Thoracic aorta (tissue), 2 donors: ENCODE data around the gene FAM76A. TPM values are rescaled to one million over a fixed set of nuclear protein-coding genes. Genes with fewer than 3 reads are reported as not detected.
A peak's percentile ranks its signal among the peaks of the same experiment; 100 is the strongest.
"Not testable (repeated sequence)": the region's sequence is repeated elsewhere in the genome, so short reads cannot be mapped to it uniquely, and the experiment has no call there.

Experiments
- ATAC-seq: fragments of 150-250 bp; one replicate; pipeline ENCODE4 v1.8.0; 2017; ENCODE audit warnings: low read depth; ENCODE audit not compliant: insufficient number of reproducible peaks, low FRiP score
- DNase-seq: peaks from one replicate; pipeline ENCODE4 v3.0.0-alpha.2; 2020; ENCODE audit warnings: low spot score
- H3K27ac ChIP-seq, 2 donors: fragments of 200-600 bp; sonication (generic); 1 replicate in 1 of 2; 2 replicates in 1 of 2; pipeline ENCODE4 v1.5.1; 2016; ENCODE audit warnings: mild to moderate bottlenecking in 2 of 2, moderate library complexity in 2 of 2
- H3K27me3 ChIP-seq: fragments of 200-600 bp; sonication (generic); replicated peaks from 2 replicates; pipeline ENCODE4 v1.6.0; 2016; ENCODE audit warnings: mild to moderate bottlenecking; ENCODE audit not compliant: insufficient read depth
- H3K36me3 ChIP-seq: fragments of 200-600 bp; sonication (generic); one replicate; pipeline ENCODE4 v1.5.1; 2016
- H3K4me1 ChIP-seq, 2 donors: fragments of 200-600 bp; sonication (generic); 1 replicate in 1 of 2; 2 replicates in 1 of 2; pipeline versions ENCODE4 v1.5.1 to v1.6.0; 2016; ENCODE audit warnings: low read depth in 2 of 2, mild to moderate bottlenecking in 1 of 2; ENCODE audit not compliant: control insufficient read depth in 1 of 2
- H3K4me3 ChIP-seq: fragments of 200-600 bp; sonication (generic); 2 replicates; pipeline ENCODE4 v1.5.1; 2016; ENCODE audit warnings: mild to moderate bottlenecking
- H3K9me3 ChIP-seq: fragments of 200-600 bp; sonication (generic); 2 replicates; pipeline ENCODE4 v1.5.1; 2016
- CTCF ChIP-seq: fragments of 200-600 bp; sonication (generic); IDR thresholded peaks from one replicate; pipeline ENCODE4 v1.5.1; 2019; ENCODE audit warnings: antibody characterized with exemption
- total RNA-seq, 2 donors: library from RNA; depleted of rRNA; stranded (reverse); fragments of >200 nt; gene quantifications; one replicate each; pipeline versions ENCODE4 v1.1.0 to v1.2.3, GENCODE V29; 2016

FAM76A gene
- total RNA-seq, 2 donors from 2014 or later: 18.0 to 19.0 TPM

GRCh38 chr1:27772932-27773825, 47.4 kb downstream of the FAM76A start, which contains the start of gene STX12:
Gene STX12, plus strand, starts transcription at chr1:27773219. Its CDS starts 89 bp downstream, at chr1:27773308.
- Histone ChIP-seq H3K27me3 (no peaks in the 10 kb centered on the region), H3K9me3 (no peaks in the 10 kb centered on the region), H3K27ac (peak within 1 kb of the TSS; percentile 95 to 97), H3K4me1 (peaks cover 17 to 38% of the 10 kb centered on the region in 2 donors), H3K4me3 (peak within 1 kb of the TSS; percentile 96), H3K36me3 (no peaks in the 10 kb centered on the region)
- no peak for TF ChIP-seq CTCF
- ATAC-seq: peak; percentile 99
- DNase-seq: peak; percentile 99

- H3K4me1 ChIP-seq: peaks cover 21 to 38% of the 10 kb centered on the region in 2 donors
- no peaks in the 10 kb centered on the region for H3K36me3 ChIP-seq
- ATAC-seq: no peak
- peak overlapping the region; percentile 95 to 97 for H3K27ac ChIP-seq
- DNase-seq: no peak
- H3K9me3 ChIP-seq: no peaks in the 10 kb centered on the region
- H3K27me3 ChIP-seq: no peaks in the 10 kb centered on the region
- peak overlapping the region; percentile 96 for H3K4me3 ChIP-seq
- no peak for TF ChIP-seq CTCF
Measured at GRCh38 chr1:27773826-27774445, 48.2 kb downstream of the FAM76A start.

- DNase-seq: no peak
- peaks cover 26 to 38% of the 10 kb centered on the region in 2 donors for H3K4me1 ChIP-seq
- peak overlapping the region; percentile 96 for H3K4me3 ChIP-seq
- no peaks in the 10 kb centered on the region for H3K27me3 ChIP-seq
- no peaks in the 10 kb centered on the region for H3K9me3 ChIP-seq
- no peak for TF ChIP-seq CTCF
- no peaks in the 10 kb centered on the region for H3K36me3 ChIP-seq
- no peak overlapping the region for H3K27ac ChIP-seq
- no peak for ATAC-seq
Measured at GRCh38 chr1:27774654-27775053, 48.9 kb downstream of the FAM76A start.

GRCh38 chr1:27775336-27775735, 49.6 kb downstream of the FAM76A start:
- not testable (repeated sequence) for H3K27ac ChIP-seq, H3K9me3 ChIP-seq, H3K4me3 ChIP-seq, H3K27me3 ChIP-seq, H3K36me3 ChIP-seq, ATAC-seq, DNase-seq
- peaks cover 29 to 38% of the 10 kb centered on the region in 2 donors for H3K4me1 ChIP-seq

GRCh38 chr1:27776276-27776675, 50.5 kb downstream of the FAM76A start:
- not testable (repeated sequence) for ATAC-seq, H3K27ac ChIP-seq, DNase-seq, H3K4me3 ChIP-seq, H3K9me3 ChIP-seq, H3K36me3 ChIP-seq, H3K27me3 ChIP-seq
- H3K4me1 ChIP-seq: peaks cover 29 to 38% of the 10 kb centered on the region in 2 donors

GRCh38 chr1:27778056-27778455, 52.3 kb downstream of the FAM76A start:
- H3K27me3 ChIP-seq: no peaks in the 10 kb centered on the region
- peaks cover 29 to 32% of the 10 kb centered on the region in 2 donors for H3K4me1 ChIP-seq
- no peak overlapping the region for H3K4me3 ChIP-seq
- H3K36me3 ChIP-seq: no peaks in the 10 kb centered on the region
- H3K27ac ChIP-seq: no peak overlapping the region
- no peaks in the 10 kb centered on the region for H3K9me3 ChIP-seq
- ATAC-seq: no peak
- TF ChIP-seq CTCF: no peak
- no peak for DNase-seq
